Hematopoietic multipotent progenitor cell treated with erythropoietin and hydrocortisone succinate and interleukin-3 and kit ligand, for 8 days (in vitro differentiated cells): ENCODE results near the gene NPLOC4.
A peak's percentile ranks its signal among the peaks of the same experiment; 100 is the strongest.

Experiments used
- DNase-seq: peaks from one replicate; pipeline ENCODE4 v3.0.0-alpha.2; 2015

Gene NPLOC4

DNA sequence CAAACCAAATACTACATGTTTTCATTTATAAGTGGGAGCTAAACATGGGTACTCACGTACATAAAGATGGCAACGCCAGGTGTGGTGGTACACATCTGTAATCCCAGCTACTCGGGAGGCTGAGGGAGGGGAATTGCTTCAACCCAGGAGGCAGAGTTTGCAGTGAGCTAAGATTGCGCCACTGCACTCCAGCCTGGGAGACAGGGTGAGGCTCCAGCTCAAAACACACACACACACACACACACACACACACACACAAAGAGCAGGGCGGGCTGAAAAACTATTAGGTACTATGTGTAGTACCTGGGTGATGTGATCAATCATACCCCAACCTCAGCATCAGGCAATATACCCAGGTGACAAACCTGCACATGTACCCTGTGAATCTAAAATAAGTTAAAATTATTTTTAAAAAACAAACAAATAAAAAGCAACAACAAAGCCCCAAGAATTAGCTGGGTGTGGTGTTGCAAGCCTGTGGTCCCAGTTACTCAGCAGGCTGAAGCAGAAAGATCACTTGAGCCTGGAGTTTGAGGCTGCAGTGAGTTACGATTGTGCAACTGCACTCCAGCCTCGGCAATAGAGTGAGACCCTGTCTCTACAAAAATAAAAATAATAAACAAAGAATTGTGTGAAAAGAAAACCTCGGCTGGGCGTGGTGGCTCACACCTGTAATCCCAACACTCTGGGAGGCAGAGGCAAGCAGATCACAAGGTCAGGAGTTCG, 72.9 kb downstream of the NPLOC4 start:
- no peak for DNase-seq

DNA sequence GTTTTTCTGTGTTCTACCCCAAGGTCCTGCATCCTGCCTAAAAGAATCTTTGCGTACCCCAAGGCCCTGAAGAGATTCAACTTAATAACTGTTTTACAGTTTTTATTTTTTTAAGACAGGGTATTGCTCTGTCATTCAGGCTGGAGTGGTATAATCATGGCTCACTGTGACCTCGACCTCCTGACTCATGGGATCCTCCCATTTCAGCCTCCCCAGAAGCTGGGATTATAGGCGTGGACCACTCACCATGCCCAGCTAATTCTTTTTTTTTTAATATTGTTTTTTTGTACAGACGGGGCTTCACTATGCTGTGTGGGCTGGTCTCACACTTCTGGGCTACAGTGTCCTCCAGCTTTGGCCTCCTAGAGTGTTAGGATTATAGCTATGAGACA, 75.4 kb downstream of the NPLOC4 start:
- no peak for DNase-seq

DNA sequence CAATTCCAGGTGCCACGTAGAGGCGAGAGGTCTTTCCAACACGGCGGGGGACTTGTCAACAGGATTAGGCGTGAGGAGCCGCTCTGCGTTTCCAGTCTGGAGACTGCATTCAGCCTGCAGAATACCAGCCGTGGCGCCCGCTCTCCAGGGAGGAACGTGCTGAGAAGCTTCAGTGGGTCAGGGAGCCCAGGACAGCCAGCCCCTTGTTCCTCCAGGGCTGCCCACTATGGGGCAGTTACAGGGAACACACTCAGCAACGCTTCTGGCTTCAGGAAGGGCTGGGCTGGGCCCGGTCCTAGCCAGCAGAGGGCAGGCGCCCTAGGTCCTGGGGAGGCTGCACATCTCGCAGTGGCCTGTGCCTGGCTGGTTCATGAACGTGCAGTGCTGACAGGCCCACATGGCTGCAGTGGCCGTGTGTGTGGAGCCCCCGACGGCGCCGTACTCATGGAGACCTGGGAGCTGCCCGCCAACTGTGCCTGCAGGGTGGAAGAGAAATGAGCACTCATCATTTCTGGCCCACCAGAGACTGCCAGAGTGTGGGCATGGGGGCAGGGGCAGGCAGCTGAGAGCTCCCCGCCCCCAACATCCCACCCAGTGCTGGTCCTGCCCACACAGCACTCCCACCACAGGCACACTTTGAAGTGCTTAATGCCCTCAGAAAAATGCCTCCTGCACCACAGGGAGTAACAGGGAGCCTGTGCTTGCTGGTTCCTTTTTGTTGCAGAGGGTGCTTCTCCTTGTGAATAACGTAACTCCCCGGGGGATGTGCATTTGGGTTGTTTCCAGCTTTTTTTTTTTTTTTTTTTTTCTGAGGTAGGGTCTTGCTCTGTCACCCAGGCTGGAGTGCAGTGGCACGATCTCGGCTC, 77.7 kb downstream of the NPLOC4 start:
- DNase-seq, result no peak

GRCh38 chr17:81558115-81558468, 78.8 kb downstream of the NPLOC4 start:
- no peak for DNase-seq

GRCh38 chr17:81557276-81558114, 79.4 kb downstream of the NPLOC4 start:
- no peak for DNase-seq

- DNase-seq, result no peak
These were observed 80.0 kb downstream of the NPLOC4 start for GRCh38 chr17:81556863-81557262.

DNA sequence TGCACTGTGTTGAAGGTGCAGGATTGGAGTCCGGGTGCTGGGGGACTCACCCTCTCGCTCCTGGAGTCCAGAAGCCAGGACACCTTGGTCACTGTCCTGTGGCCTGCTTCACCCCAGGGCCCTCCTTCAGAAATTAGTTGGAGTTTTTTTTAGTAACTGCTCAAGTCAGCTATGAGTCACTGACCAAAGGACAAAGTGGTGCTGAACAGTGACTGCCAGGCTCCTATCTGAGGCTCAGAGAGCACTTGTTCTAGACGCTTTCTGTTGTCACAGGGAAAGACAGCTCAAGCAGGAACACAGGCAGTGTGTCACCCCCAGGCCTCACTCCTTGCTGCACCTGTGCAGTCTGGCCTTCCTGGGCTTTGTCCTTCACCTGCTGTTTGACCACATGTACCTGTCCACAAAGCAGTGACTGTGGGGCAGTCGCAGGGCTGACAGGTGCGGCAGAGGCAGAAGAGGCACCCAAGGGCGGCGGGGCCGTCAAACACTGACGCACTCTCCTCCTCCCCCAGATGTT, 80.7 kb downstream of the NPLOC4 start:
- DNase-seq, result no peak

- peak; percentile 57 for DNase-seq
These were observed 83.2 kb downstream of the NPLOC4 start for GRCh38 chr17:81553616-81554181.

DNA sequence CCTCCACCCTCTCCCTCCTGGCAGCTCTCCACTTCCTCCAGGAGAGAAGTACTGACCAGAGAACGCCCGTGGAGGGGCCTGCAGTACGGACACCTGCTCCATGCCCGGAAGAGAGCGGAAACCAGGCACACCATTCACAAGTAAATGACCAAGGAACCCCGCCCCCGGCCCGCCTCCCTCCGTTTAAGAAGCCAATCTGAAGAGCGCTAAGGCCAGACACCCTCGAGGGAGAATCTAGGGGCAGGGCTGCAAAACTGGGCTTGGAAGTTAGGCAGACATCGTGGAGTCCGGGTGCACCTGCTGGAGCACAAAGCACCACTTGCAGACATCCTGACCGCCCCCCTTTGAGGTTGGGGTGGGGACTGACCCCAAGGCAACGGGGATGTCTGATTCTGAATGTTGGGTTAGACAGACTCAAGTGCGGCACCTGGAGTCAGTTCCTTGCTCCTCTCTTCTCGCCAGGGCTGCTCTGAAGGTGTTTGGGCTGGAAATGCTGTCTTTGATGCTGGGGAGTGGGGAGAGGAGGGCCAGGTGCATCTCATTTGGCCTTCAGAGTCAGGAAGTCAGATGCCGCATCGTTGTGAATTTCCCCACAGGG, 83.8 kb downstream of the NPLOC4 start:
- DNase-seq, result peak; percentile 92

- peak; percentile 77 for DNase-seq
These were observed 84.5 kb downstream of the NPLOC4 start, which contains the start of gene FAAP100 for GRCh38 chr17:81552244-81553017. Gene FAAP100 (minus strand): TSS chr17:81552353. CDS start chr17:81552330, 23 bp downstream.

DNA sequence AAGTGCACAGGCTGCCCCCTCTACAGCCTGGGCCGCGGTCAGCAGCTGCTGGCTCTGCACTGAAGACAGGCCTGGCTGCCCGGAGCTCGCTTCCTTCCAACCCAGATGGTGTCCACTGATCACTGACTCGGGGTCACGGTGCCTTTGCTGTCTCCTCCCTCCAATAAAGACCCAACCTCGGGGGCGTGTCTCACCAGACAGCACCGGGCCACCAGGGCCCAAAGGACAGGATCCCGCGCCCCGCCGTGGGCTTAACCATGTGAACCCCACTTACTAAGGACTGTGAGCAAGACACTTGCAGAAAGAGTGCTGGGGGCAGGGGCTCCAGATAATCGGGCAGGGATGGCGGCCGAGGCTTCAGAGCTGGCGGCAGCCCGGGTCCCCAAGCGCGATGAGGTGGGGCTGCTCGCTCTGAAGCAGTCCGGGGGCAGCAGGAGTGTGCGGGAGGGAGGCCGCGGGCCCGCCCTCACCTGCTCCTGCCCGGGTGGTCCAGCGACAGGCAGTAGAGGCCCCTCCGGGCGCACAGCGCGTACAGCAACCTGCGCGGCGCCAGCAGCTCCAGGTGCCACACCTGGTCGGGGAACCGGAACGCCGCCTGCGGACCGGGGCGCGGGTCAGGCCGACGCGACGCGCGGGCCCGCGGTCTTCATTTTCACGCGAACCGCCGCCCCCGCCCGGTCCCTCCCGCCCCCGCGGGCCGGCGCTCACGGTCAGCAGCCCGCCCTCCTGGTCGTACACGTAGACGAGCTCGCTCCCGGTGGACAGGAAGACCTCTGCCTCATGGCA, 85.3 kb downstream of the NPLOC4 start:
- DNase-seq, result peak; percentile 46

- DNase-seq, result no peak
These were observed 86.0 kb downstream of the NPLOC4 start for GRCh38 chr17:81550830-81551457.

- no peak for DNase-seq
These were observed 86.6 kb downstream of the NPLOC4 start for GRCh38 chr17:81550285-81550684.

- no peak for DNase-seq
These were observed 87.1 kb downstream of the NPLOC4 start for GRCh38 chr17:81549826-81550225.

GRCh38 chr17:81549031-81549557, 87.8 kb downstream of the NPLOC4 start:
- DNase-seq, result no peak

GRCh38 chr17:81547614-81547982, 89.3 kb downstream of the NPLOC4 start:
- DNase-seq, result no peak

GRCh38 chr17:81546906-81547613, 89.9 kb downstream of the NPLOC4 start:
- no peak for DNase-seq

- DNase-seq, result no peak
These were observed 91.6 kb downstream of the NPLOC4 start for GRCh38 chr17:81545160-81545949.
